GM13976 (cell line): ENCODE results near the gene SOCS6.

ENCODE experiments used
- DNase-seq: peaks from one replicate; pipeline ENCODE4 v3.0.0; 2012; ENCODE audit warnings: low spot score
- CTCF ChIP-seq: IDR thresholded peaks from 2 replicates; pipeline ENCODE4 v1.5.1; 2012; ENCODE audit warnings: borderline replicate concordance, mild to moderate bottlenecking; ENCODE audit not compliant: insufficient read depth; ENCODE audit errors: extremely low read depth, missing control alignments, control extremely low read depth
- in situ Hi-C: fragments of 300-500 bp; cut with MboI; formaldehyde crosslinking; loops from one replicate; pipeline ENCODE4 v1.12.0; 2022; ENCODE audit warnings: low sequenced_read_pairs, mixed read lengths, inconsistent platforms; ENCODE audit not compliant: unreplicated experiment

The SOCS6 gene

GRCh38 chr18:70374154-70374553, 85.3 kb downstream of the SOCS6 start:
- DNase-seq: no peak
- TF ChIP-seq CTCF: no peak
- in situ Hi-C loops: no loop called here

GRCh38 chr18:70376137-70376913, 87.5 kb downstream of the SOCS6 start:
- TF ChIP-seq CTCF: no peak
- in situ Hi-C loops: no loop called here
- no peak for DNase-seq

- no peak for DNase-seq
- in situ Hi-C loops: no loop called here
- no peak for TF ChIP-seq CTCF
These were observed 88.0 kb downstream of the SOCS6 start for GRCh38 chr18:70376914-70377258.

GRCh38 chr18:70377317-70377799, 88.5 kb downstream of the SOCS6 start:
- no peak for TF ChIP-seq CTCF
- in situ Hi-C loops: no loop called here
- no peak for DNase-seq

- no peak for TF ChIP-seq CTCF
- in situ Hi-C loops: no loop called here
- DNase-seq: no peak
These were observed 89.2 kb downstream of the SOCS6 start for GRCh38 chr18:70377857-70378701.
